ENCODE measurements around the gene USP37.

DNA sequence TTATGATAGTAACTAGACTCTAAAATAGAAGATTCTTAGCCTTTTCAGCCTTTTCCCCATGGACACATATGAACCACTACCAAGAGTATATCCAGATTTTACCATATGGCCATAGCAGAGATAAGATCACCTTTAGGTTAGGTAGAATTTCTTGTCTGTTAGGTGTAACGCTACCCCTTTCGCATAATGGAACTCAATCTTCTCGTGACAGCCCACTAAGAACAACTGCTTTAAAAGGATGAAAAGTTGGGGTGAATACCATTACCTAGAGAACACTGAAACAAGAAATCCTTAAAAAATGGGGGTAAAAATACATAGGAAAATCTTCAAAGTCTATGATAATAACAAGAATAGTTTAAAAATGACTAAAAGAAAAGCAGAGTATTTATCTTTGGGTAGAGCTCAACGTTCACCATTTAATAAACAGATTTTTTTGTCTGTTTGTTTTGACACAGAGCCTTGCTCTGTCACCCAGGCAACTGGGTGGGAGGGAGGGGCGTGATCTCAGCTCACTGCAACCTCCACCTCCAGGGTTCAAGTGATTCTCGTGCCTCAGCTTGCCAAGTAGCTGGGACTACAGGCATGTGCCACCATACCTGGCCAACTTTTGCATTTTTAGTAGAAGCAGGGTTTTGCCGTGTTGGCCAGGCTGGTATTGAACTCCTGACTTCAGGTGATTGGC lies 82.0 kb downstream of the USP37 start:
- TF ChIP-seq, protein P1, sequence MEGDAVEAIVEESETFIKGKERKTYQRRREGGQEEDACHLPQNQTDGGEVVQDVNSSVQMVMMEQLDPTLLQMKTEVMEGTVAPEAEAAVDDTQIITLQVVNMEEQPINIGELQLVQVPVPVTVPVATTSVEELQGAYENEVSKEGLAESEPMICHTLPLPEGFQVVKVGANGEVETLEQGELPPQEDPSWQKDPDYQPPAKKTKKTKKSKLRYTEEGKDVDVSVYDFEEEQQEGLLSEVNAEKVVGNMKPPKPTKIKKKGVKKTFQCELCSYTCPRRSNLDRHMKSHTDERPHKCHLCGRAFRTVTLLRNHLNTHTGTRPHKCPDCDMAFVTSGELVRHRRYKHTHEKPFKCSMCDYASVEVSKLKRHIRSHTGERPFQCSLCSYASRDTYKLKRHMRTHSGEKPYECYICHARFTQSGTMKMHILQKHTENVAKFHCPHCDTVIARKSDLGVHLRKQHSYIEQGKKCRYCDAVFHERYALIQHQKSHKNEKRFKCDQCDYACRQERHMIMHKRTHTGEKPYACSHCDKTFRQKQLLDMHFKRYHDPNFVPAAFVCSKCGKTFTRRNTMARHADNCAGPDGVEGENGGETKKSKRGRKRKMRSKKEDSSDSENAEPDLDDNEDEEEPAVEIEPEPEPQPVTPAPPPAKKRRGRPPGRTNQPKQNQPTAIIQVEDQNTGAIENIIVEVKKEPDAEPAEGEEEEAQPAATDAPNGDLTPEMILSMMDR (IDR thresholded peaks at IDR 0.05) = no peak
- TF ChIP-seq POLR2A (IDR thresholded peaks at IDR 0.05) = no peak

Data from adrenal gland (tissue), 5 donors.